Measurements from ENCODE around the gene RPL18A.

- TF ChIP-seq CTCF (conservative IDR thresholded peaks at IDR 0.05; ENCODE audit: low read length) (no peak), EZH2phosphoT487 (IDR thresholded peaks at IDR 0.05; ENCODE audit: borderline replicate concordance) (no peak)
Measured at GRCh38 chr19:17879466-17879865, 19.8 kb downstream of the RPL18A start.
